ENCODE measurements around the gene HMX1.

HMX1 gene

GRCh38 chr4:8846046-8846720 lies 25.5 kb downstream of the HMX1 start:
- no peak for DNase-seq (ENCODE audit: low read depth)
- TF ChIP-seq MYC (IDR thresholded peaks at IDR 0.05; ENCODE audit: low read depth, low read length) (no peak), MAX (IDR thresholded peaks at IDR 0.05; ENCODE audit: low read depth, low read length) (no peak), CTCF (IDR thresholded peaks at IDR 0.05; ENCODE audit: low read depth, low read length) (no peak), POLR2A (IDR thresholded peaks at IDR 0.05; ENCODE audit: extremely low read depth, insufficient read length) (no peak)
- H3K4me3 ChIP-seq (ENCODE audit: low read depth, low read length) = no peak overlapping the region

- TF ChIP-seq POLR2A (IDR thresholded peaks at IDR 0.05; ENCODE audit: extremely low read depth, insufficient read length) (no peak), CTCF (IDR thresholded peaks at IDR 0.05; ENCODE audit: low read depth, low read length) (no peak), MAX (IDR thresholded peaks at IDR 0.05; ENCODE audit: low read depth, low read length) (no peak), MYC (IDR thresholded peaks at IDR 0.05; ENCODE audit: low read depth, low read length) (no peak)
- H3K4me3 ChIP-seq (ENCODE audit: low read depth, low read length) = no peak overlapping the region
- no peak for DNase-seq (ENCODE audit: low read depth)
Measured at GRCh38 chr4:8844976-8845690, 26.5 kb downstream of the HMX1 start.

- no peak overlapping the region for H3K4me3 ChIP-seq (ENCODE audit: low read depth, low read length)
- DNase-seq (ENCODE audit: low read depth) = no peak
- TF ChIP-seq POLR2A (IDR thresholded peaks at IDR 0.05; ENCODE audit: extremely low read depth, insufficient read length) = no peak
- TF ChIP-seq CTCF (IDR thresholded peaks at IDR 0.05; ENCODE audit: low read depth, low read length) = no peak
- TF ChIP-seq MYC (IDR thresholded peaks at IDR 0.05; ENCODE audit: low read depth, low read length) = no peak
- no peak for TF ChIP-seq MAX (IDR thresholded peaks at IDR 0.05; ENCODE audit: low read depth, low read length)
Measured at GRCh38 chr4:8843597-8843996, 28.0 kb downstream of the HMX1 start.

- H3K4me3 ChIP-seq (ENCODE audit: low read depth, low read length) = no peak overlapping the region
- DNase-seq (ENCODE audit: low read depth) = no peak
- no peak for TF ChIP-seq MYC (IDR thresholded peaks at IDR 0.05; ENCODE audit: low read depth, low read length)
- no peak for TF ChIP-seq MAX (IDR thresholded peaks at IDR 0.05; ENCODE audit: low read depth, low read length)
- TF ChIP-seq CTCF (IDR thresholded peaks at IDR 0.05; ENCODE audit: low read depth, low read length) = no peak
- no peak for TF ChIP-seq POLR2A (IDR thresholded peaks at IDR 0.05; ENCODE audit: extremely low read depth, insufficient read length)
Measured at GRCh38 chr4:8842614-8843013, 29.0 kb downstream of the HMX1 start.

GRCh38 chr4:8841678-8842268 lies 29.9 kb downstream of the HMX1 start:
- H3K4me3 ChIP-seq (ENCODE audit: low read depth, low read length) = no peak overlapping the region
- DNase-seq (ENCODE audit: low read depth) = no peak
- no peak for TF ChIP-seq MYC (IDR thresholded peaks at IDR 0.05; ENCODE audit: low read depth, low read length)
- TF ChIP-seq CTCF (IDR thresholded peaks at IDR 0.05; ENCODE audit: low read depth, low read length) = no peak
- no peak for TF ChIP-seq POLR2A (IDR thresholded peaks at IDR 0.05; ENCODE audit: extremely low read depth, insufficient read length)
- TF ChIP-seq MAX (IDR thresholded peaks at IDR 0.05; ENCODE audit: low read depth, low read length) = no peak

Data from NB4 (cell line).